ENCODE data around the gene ATF6B. TPM values are rescaled to one million over a fixed set of nuclear protein-coding genes. Genes with fewer than 3 reads are reported as not detected.

The ATF6B gene
- total RNA-seq, 1 experiment from 2014 or later, result 45.3 TPM

DNA sequence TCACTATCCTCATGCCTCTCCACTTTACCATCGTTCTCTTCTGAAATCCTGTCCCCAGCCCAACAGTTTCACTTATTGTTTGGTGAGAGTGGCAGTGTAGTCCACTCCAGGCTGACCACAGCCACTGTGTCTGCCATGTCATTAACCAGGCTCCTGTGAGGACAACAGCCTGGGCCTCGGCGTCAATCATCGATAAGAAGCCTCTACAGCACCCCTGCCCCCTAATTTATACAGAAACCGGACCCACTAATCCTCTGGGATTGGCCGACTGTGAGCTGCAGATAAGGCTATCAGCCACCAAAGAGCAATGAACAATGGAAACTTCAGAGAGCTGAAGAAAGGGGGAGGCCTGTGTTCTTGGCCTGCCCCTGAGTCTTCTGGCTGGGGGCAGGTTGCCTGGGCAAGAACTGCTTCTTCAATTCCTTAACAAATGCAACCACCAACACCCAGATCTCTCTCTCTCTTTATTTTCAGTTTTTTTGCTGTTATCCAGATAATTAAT is 39.8 kb upstream of the ATF6B start:
- Histone ChIP-seq H2AFZ (ENCODE audit: low read length) (no peak overlapping the region), H3K79me2 (ENCODE audit: insufficient read depth, low read length) (no peaks in the 10 kb centered on the region), H2BK20ac (ENCODE audit: low read depth, low read length, poor library complexity, severe bottlenecking) (no peak overlapping the region), H4K20me1 (ENCODE audit: control insufficient read depth, insufficient read depth, insufficient read length) (peaks cover 2% of the 10 kb centered on the region), H3K14ac (ENCODE audit: insufficient read depth, low read length) (no peak overlapping the region), H3K9ac (ENCODE audit: extremely low read depth, insufficient read length, low read length) (no peak overlapping the region), H3K4ac (ENCODE audit: low read depth, low read length) (no peak overlapping the region), H3T11ph (ENCODE audit: low read length) (no peak overlapping the region), H3K4me1 (ENCODE audit: insufficient read depth, low read length) (no peaks in the 10 kb centered on the region), H2BK5ac (ENCODE audit: insufficient read length, low read length) (no peak overlapping the region), H2AK5ac (ENCODE audit: insufficient read length, low read length) (no peak overlapping the region), H4K91ac (ENCODE audit: insufficient read length, low read depth, low read length) (no peak overlapping the region), H2BK120ac (ENCODE audit: low read depth, low read length, poor library complexity, severe bottlenecking) (no peak overlapping the region), H3K9me3 (ENCODE audit: control insufficient read depth, low read depth, low read length) (no peaks in the 10 kb centered on the region), H3K18ac (ENCODE audit: insufficient read length, low read depth, low read length) (no peak overlapping the region), H2BK15ac (ENCODE audit: low read depth, low read length) (no peak overlapping the region), H4K5ac (ENCODE audit: insufficient read length, low read depth, low read length) (no peak overlapping the region), H2BK12ac (ENCODE audit: insufficient read length, low read depth, low read length) (no peak overlapping the region), H4K8ac (replicated peaks; ENCODE audit: insufficient read length, low read depth, low read length) (no peak overlapping the region), H3K4me2 (ENCODE audit: insufficient read depth, insufficient read length, low read length) (no peak overlapping the region), H3K23me2 (ENCODE audit: insufficient read length, low read depth, low read length, poor library complexity, severe bottlenecking) (no peaks in the 10 kb centered on the region), H3K27ac (ENCODE audit: insufficient read length, low read depth, low read length) (no peak overlapping the region), H3K23ac (ENCODE audit: insufficient read length, low read depth, low read length) (no peak overlapping the region), H3K79me1 (ENCODE audit: insufficient read depth, low read depth, low read length, poor library complexity, severe bottlenecking) (no peaks in the 10 kb centered on the region), H3K27me3 (ENCODE audit: insufficient read depth, low read length) (no peaks in the 10 kb centered on the region), H3K56ac (ENCODE audit: insufficient read length, low read depth, low read length) (no peak overlapping the region)
- Mint-ChIP-seq H3K36me3 (ENCODE audit: insufficient read depth in 1 of 3, low read depth in 3 of 3) (peaks cover 42 to 74% (median 56%) of the 10 kb centered on the region in 3 experiments), H3K27me3 (ENCODE audit: low read depth) (no peaks in the 10 kb centered on the region; the same call in 1 of the 2 replicates), H3K27ac (peak overlapping the region in 2 of 3 experiments; percentile 38 to 66; a peak in 6 of 7 replicates), H3K4me3 (peak overlapping the region in 1 of 2 experiments; percentile 2; a peak in 1 of 5 replicates), H3K9me3 (no peaks in the 10 kb centered on the region), H3K4me1 (peaks cover 6 to 22% of the 10 kb centered on the region in 2 experiments; a peak in 3 of 4 replicates)
- TF ChIP-seq, protein P1, sequence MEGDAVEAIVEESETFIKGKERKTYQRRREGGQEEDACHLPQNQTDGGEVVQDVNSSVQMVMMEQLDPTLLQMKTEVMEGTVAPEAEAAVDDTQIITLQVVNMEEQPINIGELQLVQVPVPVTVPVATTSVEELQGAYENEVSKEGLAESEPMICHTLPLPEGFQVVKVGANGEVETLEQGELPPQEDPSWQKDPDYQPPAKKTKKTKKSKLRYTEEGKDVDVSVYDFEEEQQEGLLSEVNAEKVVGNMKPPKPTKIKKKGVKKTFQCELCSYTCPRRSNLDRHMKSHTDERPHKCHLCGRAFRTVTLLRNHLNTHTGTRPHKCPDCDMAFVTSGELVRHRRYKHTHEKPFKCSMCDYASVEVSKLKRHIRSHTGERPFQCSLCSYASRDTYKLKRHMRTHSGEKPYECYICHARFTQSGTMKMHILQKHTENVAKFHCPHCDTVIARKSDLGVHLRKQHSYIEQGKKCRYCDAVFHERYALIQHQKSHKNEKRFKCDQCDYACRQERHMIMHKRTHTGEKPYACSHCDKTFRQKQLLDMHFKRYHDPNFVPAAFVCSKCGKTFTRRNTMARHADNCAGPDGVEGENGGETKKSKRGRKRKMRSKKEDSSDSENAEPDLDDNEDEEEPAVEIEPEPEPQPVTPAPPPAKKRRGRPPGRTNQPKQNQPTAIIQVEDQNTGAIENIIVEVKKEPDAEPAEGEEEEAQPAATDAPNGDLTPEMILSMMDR (conservative IDR thresholded peaks at IDR 0.05), result no peak
- DNase-seq, result no peak
- WGBS (ENCODE audit: extremely low coverage, insufficient read length, low lambda C conversion rate), result no CpG with 5 or more reads among the region's 6 CpGs

All from H9 (cell line).